GM21717 (cell line): Measurements from ENCODE around the gene TTC3.
"Not testable (repeated sequence)": the region's sequence is repeated elsewhere in the genome, so short reads cannot be mapped to it uniquely, and the experiment has no call there.

ENCODE experiments used
- ATAC-seq: cut with Tn5 transposase; IDR thresholded peaks from one replicate; pipeline ENCODE4 v1.9.1; 2021; ENCODE audit warnings: mild to moderate bottlenecking, moderate library complexity; ENCODE audit not compliant: unreplicated experiment

The TTC3 gene

DNA sequence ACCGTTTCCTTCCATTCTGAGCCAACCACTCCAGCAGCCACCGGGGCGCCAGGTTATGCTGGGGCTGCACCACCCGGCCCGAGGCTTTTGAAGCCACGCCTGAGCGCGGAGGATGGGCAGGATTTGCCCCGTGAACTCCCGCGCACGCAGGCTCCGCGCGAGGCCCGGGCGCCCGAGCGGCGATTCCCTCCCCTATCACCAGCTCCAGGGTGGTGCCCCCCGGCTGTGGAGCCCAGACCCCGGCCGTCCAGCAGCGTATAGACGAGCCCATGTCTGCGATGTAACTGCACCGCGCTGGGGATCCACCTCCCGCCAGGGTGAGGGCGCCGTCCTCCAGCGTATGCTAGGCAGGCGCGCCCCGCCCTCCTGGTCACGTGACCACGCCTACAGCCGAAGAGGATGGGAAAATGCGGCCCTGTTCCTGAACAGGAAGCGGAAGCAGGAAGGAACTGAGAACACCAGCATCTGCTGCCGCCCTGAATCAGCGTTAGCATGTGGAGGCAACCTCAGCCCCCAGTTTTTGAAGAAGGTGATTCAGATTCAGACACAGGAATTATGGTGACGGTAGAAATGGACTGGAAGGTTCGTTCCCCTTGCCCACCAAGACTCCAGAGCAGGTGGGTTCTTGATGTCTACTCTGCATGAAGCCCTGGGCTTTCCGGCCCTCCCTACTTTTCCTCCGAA, 148.1 kb downstream of the TTC3 start:
- ATAC-seq, result peak; percentile 82

DNA sequence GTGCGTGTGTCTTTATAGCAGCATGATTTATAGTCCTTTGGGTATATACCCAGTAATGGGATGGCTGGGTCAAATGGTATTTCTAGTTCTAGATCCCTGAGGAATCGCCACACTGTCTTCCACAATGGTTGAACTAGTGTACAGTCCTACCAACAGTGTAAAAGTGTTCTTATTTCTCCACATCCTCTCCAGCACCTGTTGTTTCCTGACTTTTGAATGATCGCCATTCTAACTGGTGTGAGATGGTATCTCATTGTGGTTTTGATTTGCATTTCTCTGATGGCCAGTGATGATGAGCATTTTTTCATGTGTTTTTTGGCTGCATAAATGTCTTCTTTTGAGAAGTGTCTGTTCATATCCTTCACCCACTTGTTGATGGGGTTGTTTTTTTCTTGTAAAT, 149.2 kb downstream of the TTC3 start:
- ATAC-seq, result not testable (repeated sequence)

DNA sequence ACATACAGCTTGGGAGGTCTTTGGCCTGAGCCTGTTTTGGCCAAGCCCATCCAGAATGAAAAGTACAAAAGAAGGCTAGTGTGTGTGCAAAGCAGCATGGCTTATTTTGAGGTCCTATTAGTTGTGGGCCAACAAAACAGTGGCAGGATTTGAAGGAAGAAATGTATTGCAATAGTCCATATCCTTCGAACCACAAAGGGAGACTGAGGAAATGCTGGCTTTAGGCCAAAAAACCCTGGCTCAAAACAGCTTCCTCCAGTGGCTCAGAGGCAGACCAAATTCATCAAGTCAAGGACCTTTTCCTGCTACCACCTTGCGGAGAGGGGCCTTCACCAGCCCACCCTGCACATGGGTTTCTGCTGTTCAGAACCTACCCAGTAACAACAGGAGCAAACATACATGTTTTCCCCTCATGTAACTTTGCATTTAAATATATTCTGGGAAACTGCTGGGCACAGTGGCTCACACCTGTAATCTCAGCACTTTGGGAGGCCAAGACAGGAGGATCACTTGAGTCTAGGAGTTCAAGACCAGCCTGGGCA, 150.8 kb downstream of the TTC3 start:
- ATAC-seq, result no peak

DNA sequence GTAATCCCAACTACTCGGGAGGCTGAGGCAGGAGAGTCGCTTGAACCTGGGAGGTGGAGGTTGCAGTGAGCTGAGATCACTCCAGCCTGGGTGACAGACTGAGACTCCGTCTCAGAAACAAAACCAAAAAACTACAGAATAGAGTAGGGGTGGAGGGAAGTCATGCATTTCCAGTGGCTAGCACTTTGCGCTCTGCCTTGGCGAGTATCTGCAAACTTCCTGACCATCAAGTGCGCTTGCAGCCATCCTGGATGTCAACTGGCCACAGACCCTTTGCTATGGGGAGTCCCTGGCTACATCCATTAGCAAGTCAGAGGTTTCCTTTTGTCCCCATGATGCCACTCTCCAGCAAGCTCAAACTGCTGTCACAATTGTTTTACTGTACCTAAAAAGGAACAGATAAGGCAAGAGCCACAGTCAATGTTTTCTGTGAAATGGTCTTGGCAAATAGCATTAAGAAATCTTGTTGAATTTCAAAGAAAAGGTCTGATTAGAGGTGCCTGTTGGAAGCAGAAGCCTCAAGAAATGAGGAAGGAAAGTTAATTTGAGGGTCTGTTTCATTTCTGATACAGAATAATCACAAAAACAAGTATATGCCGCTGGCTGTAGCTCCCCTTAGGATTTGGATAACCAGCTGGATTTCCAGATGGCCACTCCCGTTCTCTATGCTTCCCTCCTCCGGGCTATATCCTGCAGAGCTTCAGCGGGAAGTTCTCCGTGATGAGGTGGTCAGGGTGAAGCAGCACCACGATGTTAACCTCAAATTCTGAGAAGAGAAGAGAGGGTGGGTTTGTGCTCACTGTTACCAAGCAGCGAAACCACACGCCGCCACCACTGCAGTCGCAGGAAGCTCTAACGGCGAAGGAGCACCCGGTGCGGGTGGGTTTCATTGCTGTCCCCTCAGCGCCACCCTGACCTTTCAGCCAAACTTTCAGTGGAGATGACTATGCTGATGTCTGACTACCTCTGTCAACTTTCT, 152.1 kb downstream of the TTC3 start:
- ATAC-seq, result no peak

DNA sequence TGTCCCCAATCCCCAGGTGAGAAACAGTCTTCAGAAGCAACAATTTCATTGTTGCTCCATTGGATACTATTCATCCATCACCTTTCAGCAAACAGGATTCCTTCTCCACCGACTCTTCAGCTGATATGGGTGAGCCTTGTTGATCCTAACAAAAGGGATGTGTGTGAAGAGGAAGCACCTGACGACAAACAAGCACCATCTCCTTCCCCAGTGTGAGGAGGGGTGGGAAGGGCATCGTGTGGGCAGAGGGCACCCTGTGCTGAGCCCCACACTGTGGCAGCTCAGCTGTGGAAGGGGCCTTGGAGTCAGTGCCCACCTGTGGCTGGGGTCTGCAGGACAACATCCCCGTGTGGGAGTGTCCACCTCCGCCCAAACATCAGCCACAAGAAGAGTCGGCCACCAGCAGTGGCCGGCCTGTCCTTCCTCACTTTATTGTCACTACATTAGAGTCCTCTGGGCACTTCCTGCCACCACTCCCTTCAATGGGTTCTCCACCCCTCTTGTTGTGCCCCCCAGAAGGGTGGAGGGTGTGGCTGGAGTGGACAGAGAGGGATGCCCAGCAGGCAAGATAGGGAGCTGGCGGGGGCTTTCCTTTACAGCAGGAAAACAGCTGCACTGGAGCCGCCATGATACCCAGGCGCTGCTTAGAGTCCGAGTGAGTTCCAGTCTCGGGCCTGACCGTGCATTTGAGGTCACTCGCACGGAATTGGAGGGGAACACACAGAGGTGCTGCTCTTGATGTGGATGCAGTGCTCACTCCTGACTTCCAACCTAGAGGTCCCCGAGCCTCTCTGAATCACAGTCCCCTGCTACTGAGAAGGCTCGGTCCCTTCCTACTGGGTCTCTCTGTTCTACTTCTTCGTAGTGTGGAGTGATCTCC, 153.2 kb downstream of the TTC3 start:
- no peak for ATAC-seq

DNA sequence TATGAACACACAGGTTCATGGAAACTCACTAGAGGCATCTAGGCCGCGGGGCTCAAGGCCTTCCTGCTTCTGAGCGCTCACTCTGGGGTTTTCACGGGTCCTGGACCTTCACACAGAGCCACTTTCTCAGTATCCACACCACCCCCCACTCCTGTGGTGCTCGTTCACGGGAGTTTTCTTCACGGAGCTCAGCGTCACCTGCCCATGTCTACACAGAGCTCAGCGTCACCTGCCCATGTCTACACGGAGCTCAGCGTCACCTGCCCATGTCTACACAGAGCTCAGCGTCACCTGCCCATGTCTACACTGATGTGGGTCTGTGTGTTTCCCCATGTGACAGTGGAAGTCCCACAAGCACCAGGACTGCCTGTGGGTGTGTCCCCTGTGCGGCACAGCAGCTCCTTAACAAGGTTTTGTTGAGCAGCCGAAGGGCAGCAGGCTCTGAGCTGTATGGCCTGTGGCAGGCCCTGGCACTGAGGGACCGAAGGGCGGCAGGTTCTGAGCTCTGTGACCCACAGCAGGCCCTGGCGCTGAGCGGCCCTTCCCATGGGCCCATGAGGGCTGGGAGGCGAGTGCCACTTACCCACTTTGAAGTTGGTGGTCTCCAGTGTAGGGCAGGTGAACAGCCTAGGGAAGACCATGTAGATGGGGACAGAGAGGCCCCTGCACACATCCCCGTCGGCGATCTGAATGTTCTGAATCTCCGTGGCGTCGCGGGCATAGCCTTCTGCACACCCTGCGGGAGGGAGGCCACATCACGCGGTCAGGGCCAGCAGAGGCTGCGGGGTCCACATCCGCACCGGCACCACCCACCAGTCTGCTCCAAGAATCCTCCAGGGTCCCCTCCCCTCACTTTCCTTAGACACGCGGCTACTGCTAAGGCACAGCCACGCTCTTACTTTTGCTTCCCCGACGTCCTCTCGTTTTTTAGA, 154.3 kb downstream of the TTC3 start:
- no peak for ATAC-seq

DNA sequence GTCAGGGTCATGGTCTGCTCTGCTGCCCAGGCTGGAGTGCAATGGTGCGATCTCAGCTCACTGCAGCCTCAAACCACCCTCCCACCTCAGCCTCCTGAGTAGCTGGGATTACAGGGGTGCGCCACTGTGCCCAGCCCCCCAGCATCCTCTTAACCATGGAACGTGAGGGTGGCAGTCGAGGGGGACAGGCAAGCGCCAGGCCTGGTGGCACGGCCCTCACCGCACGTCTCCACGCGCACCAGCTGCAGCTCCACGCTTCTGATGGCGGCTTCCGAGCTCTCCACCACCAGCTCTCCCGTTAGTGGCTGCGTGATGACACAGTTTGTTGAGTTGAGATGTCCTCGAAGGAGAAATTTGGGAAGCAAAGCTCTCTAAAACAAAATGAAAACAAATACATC, 154.9 kb downstream of the TTC3 start:
- ATAC-seq, result no peak

DNA sequence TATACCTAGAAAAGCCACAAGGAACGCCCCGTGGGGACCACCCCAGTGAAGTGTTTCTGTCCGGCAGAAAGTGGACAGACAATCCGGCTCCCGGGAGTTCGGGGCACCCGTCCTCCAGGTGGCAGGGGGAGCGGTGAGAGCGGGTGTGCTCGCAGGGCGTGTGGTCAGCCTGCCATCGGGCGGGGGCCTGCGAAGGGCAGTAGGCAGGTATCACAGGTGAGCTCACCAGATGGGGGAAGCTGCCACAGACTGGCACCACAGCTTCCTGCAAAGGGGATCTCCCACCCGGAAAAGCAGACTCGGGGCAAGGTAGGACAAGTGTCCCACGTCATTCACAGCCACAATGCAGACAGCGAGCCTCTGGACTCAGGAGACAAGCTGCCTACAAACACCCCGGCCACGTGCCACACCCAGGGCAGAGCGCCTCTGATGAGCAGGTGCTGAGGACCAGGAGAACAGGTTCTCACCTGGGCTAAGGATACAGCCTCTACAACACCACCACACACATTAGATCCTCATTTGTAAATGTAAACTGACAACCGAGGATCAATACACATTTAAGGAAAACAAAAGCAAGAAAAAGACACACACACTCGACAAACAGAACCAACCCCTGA, 157.7 kb downstream of the TTC3 start:
- no peak for ATAC-seq

DNA sequence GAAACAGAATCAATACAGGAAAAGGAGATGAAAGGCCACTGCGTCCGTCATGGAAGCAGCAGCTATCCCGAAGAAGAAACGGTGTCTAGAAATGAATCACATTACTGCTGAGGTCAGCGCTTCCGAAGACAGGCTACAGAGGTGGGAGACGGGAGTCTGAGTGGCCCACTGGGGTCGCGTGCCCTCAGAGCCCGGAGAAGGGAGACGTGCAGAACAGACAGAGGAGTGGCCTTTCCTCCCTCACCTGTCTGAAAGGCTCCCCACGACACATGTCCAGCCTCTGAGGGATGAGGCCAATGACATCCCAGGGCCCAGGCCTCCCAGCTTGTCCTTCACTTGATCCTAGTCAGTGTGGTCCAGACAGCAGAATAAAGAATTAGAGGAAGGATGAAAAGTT, 158.2 kb downstream of the TTC3 start:
- no peak for ATAC-seq

DNA sequence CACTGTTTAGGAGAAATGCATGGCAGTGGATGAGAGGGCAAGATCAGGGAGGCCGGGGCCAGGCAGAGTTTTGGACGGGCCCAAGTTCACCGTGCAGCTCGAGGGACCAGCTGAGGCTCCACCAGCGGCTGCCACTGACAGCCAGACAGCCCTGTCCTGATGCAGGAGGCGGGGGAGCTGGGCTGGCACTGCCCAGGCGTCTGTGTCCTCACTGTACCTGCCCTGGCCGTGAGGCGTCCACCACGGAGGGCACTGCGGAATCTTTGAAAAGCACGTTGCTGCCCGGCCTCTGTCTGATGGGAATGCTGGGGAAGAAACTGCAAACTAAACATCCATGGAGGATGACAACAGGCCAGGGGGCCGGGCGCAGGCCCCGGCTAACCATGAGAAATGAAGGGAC, 158.6 kb downstream of the TTC3 start:
- no peak for ATAC-seq

DNA sequence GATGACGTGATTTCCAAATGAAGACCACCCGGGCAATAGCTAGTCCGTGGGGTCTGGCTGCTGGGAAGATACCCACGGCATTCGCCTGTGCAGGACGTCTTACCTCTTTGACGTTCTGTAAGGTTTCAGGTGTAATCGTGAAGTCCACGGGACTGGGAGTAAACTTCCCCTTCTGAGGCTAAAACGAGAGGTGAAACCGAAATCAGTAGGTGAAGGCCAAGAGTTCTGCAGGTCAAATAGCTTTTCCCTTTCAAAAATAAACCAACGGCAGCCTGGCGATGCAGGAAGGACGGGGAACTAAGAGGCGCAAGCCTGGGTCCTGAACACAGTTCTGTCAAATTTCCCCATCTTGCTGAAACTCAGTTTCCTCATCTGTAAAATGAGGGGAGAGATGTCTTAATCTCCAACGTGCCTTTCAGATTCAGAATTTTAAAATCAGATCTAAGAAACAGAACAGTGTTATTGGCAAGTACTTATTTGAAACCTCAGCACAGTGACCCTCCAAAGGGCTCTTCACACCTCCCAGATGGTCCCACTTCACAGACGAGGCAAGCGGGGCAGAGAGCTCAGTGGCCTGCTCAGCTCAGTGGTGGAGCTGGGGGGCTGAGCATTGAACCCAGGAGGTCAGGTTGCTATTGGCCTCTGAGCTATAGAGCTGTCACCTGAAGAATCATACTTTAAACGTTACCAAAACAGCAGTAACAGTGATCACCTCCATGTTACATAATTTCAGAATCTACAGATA, 159.4 kb downstream of the TTC3 start:
- ATAC-seq, result no peak

DNA sequence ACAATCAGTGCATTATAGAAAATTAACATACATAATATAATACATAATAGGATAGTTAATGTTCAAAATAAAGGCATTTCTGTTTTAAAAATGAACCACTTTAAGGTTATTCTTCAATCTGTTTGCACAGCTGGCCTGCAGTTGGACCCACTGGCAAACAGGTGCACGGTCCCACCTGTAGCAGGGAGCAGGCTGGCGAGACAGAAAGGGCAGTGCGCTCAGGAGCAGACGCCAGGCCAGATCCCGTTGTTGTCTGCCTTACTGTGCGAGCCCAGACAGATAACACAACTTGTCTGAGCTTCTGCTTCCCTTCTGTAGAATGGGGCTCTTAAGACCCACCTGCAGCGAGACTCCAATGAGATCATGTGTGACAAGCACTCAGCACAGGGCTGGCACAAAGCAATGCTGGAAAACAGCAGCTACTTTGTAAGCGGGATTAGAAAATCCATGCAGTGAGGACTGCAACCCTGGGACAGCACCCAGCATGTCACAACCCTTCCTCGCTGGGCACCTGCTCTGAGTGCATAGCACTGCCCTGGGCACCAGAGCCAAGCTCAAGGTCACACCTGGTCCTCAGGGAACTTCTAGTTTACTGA, 160.6 kb downstream of the TTC3 start:
- ATAC-seq, result no peak

DNA sequence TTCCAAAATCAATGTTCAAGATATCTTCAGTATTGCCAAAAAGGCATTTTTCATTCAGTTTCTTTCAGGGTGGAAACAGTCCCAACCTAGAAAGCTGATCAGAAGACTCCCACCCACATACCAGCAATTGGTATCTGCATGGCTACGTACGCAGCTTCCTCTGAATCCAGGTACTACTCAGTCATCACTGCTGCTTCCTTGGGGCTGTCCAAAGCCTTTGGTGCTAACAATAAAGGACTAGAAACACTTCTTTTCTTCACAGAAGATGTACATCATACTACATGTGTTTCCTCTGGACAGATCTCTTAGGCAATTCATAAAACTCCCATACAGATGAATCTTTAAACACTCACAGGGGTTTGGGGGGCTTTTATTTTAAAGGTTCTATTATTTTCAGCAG, 164.3 kb downstream of the TTC3 start:
- no peak for ATAC-seq

DNA sequence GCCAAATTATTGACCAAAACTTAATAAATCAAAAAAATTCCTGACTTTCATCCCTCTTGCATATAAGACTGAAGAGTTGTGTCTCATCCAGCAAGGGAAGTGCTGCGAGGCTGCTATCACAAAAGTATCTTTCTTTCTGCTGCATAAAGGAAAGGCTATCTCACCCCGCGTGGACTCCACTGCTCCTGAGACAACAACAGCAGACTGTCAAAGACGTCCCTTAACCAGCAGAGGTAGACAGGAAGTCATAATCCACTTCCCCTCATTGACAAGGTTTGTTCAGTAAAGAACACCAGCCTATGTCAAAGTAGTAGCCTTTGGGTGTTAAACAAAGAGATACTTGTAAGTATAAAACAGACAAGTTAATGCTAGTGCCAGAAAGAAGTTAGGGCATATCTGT, 164.7 kb downstream of the TTC3 start:
- ATAC-seq, result no peak

DNA sequence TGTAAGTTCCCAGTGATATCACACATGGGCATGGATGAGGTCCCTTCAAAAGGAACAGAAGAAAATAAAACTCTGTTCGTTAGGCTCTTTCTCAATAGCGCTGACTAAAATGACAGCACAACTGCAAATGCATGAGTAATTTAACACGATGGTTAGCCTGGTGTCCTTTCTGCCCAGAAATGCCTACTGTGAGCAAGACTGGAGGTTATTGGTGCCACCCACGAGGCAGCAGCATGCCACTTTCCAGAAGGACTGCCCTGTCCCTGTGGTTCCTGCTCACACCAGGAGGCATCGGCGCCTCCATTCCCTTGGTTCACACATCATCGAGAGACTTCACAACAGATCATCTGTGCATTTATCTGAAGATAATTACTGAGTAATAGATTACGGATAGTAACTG, 167.9 kb downstream of the TTC3 start:
- no peak for ATAC-seq

DNA sequence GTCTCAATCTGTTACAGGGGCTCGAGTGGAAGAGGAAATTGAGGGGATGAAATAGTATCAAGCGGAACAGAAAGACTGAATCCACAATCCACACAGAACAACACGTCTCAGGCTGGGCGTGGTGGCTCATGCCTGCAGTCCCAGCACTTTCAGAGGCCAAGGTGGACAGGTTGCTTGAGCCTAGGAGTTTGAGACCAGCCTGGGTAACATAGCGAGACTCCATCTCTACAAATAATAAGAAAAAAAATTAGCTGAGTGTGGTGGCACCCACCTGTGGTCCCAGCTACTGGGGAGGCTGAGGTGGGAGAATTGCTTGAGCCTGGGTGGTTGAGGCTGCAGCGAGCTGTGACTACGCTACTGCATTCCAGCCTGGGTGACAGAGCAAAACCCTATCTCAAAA, 168.4 kb downstream of the TTC3 start:
- ATAC-seq, result no peak

DNA sequence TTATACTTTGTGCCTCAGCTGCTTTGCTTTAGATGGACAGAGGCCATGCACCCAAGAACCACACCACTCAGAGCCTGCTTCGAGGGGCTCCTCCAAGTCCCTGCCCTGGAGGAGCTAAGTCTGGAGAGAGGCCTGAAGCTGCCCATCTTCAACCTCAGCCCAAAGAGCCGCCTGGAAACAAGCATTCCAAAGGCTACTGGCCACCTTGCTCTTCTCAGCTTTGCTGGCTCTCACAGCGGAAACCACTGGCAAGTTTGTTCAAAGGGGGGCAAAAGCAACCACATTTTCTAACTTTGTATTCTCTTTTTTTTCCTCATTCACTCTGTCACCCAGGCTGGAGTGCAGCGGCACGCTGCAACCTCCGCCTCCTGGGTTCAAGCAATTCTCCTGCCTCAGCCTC, 170.9 kb downstream of the TTC3 start:
- ATAC-seq, result no peak

DNA sequence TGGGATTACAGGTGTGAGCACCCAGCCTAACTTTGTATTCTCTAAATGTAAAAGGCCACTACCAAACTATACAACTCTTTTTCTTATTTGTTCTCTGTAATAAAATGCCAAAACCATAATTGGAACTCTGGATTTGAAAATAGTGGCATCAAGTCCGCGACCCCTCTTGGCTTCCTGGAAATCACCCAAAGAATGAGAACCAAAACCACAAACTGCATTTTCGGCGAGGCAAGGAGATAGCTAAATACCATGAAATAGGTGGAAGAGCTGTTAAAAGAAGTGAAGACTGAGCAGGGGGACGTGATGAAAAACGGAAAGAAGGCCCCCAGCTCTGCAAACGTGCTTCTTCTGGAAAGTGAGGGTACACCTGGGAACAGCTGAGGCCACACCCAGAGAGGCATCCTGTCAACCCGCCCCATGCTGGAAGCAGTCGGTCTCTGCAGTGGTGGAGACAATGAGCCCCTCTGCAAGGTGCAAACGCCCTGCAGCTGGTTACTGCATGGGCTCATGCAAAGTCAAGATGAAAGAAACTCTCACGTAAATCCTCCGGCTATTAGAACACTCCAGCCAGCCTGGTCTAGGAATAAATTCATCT, 171.5 kb downstream of the TTC3 start:
- no peak for ATAC-seq
